ENCODE data around the gene CNIH2. TPM values are rescaled to one million over a fixed set of nuclear protein-coding genes. Genes with fewer than 3 reads are reported as not detected.

The CNIH2 gene
- total and polyA plus RNA-seq, 2 of the 8 experiments (the other 6 are each of a cell fraction or from before 2014, with no cell fraction given) = 12.5 to 15.8 TPM

- Histone ChIP-seq H3K36me3 (ENCODE audit: control insufficient read depth in 2 of 4, insufficient read depth in 4 of 4, low read length in 3 of 4) (no peaks in the 10 kb centered on the region), H4K8ac (ENCODE audit: extremely low read depth, insufficient read depth, low read length) (no peak overlapping the region), H4K91ac (replicated peaks; ENCODE audit: insufficient read length, low read length) (no peak overlapping the region), H3K79me1 (ENCODE audit: low read depth, low read length) (no peaks in the 10 kb centered on the region), H3K9ac (replicated peaks in 1 of 4; ENCODE audit: extremely low read depth in 1 of 4, low read depth in 3 of 4, low read length in 3 of 4) (no peak overlapping the region), H3K27ac (ENCODE audit: low read depth, low read length) (no peak overlapping the region), H4K20me1 (replicated peaks in 1 of 2; ENCODE audit: control insufficient read depth in 1 of 2, insufficient read depth in 2 of 2, low read length in 2 of 2) (peaks cover 0 to 6% of the 10 kb centered on the region in 2 experiments), H3K18ac (ENCODE audit: extremely low read depth, low read length) (no peak overlapping the region), H2BK5ac (ENCODE audit: low read depth, low read length) (no peak overlapping the region), H3K14ac (ENCODE audit: insufficient read length) (no peak overlapping the region), H2AK5ac (ENCODE audit: low read depth, low read length) (0 out of 2 replicates have a peak overlapping the region, but pooled peaks have one; percentile 65), H3K4me1 (replicated peaks in 1 of 4; ENCODE audit: control insufficient read depth in 3 of 4, insufficient read depth in 4 of 4, low read length in 3 of 4) (no peaks in the 10 kb centered on the region), H2BK120ac (replicated peaks; ENCODE audit: low read depth, low read length) (no peak overlapping the region), H3K4ac (replicated peaks; ENCODE audit: insufficient read length, low read depth, low read length) (no peak overlapping the region), H2BK15ac (ENCODE audit: low read length) (no peak overlapping the region), H2AFZ (ENCODE audit: low read length) (no peak overlapping the region), H3K23ac (ENCODE audit: insufficient read length) (no peak overlapping the region), H3K27me3 (replicated peaks in 1 of 4; ENCODE audit: control insufficient read depth in 3 of 4, extremely low read depth in 1 of 4, insufficient read depth in 3 of 4, low read length in 3 of 4) (no peaks in the 10 kb centered on the region), H3K4me2 (ENCODE audit: insufficient read depth in 1 of 2, low read depth in 2 of 2, low read length in 2 of 2) (no peak overlapping the region), H2BK20ac (ENCODE audit: low read length) (no peak overlapping the region), H3K4me3 (ENCODE audit: extremely low read depth in 1 of 4, insufficient read depth in 2 of 4, low read depth in 3 of 4, low read length in 4 of 4) (no peak overlapping the region), H3K56ac (replicated peaks; ENCODE audit: insufficient read length, low read depth, low read length) (no peak overlapping the region), H4K5ac (ENCODE audit: insufficient read length, low read depth, low read length) (no peak overlapping the region), H2BK12ac (ENCODE audit: low read depth, low read length) (no peak overlapping the region), H3K79me2 (ENCODE audit: control insufficient read depth in 1 of 2, insufficient read depth in 2 of 2, low read length in 2 of 2) (no peaks in the 10 kb centered on the region), H3K9me3 (ENCODE audit: insufficient read depth in 2 of 2, low read depth in 1 of 2, low read length in 1 of 2) (no peaks in the 10 kb centered on the region), H3K23me2 (ENCODE audit: low read depth, low read length) (no peaks in the 10 kb centered on the region)
- POLR2A ChIA-PET (ENCODE audit: partially characterized antibody) = interaction anchor here (1.8 kb wide), 1 partner anchor 34 kb away, joined by 4 read pairs; no protein-coding TSS in a partner anchor
- CTCF ChIA-PET (ENCODE audit: partially characterized antibody) = no interaction called here
- FAIRE-seq (no peak), DNase-seq (ENCODE audit: low read depth in 1 of 2, low spot score in 2 of 2) (no peak)
- WGBS, 2 experiments (ENCODE audit: extremely low coverage in 1 of 2, insufficient coverage in 1 of 2, insufficient read length in 1 of 2, insufficient replicate concordance in 2 of 2, low coverage in 1 of 2, low lambda C conversion rate in 2 of 2, missing lambda C conversion rate in 1 of 2) = 79% methylated on average over 6 of the region's 6 CpGs; no CpG with 5 or more reads in 1 of the 2 experiments
- TF ChIP-seq POLR2AphosphoS5 (IDR thresholded peaks at IDR 0.05; ENCODE audit: low read depth, low read length) = no peak
- TF ChIP-seq CEBPB (IDR thresholded peaks at IDR 0.05; ENCODE audit: low read depth, low read length) = no peak
- TF ChIP-seq GABPA (IDR thresholded peaks at IDR 0.05; ENCODE audit: borderline replicate concordance, insufficient read depth, low read length) = no peak
- TF ChIP-seq TBP (IDR thresholded peaks at IDR 0.05; ENCODE audit: low read depth, low read length) = no peak
- TF ChIP-seq RAD21 (IDR thresholded peaks at IDR 0.05 in 1 of 2, conservative IDR thresholded peaks at IDR 0.05 in 1 of 2; ENCODE audit: low read depth in 2 of 2, low read length in 2 of 2) = no peak
- TF ChIP-seq CBX8 (IDR thresholded peaks at IDR 0.05; ENCODE audit: borderline replicate concordance, low read depth, low read length) = no peak
- no peak for TF ChIP-seq RBBP5 (IDR thresholded peaks at IDR 0.05; ENCODE audit: borderline replicate concordance, low read depth, low read length)
- TF ChIP-seq ZNF274 (IDR thresholded peaks at IDR 0.05; ENCODE audit: borderline replicate concordance, extremely low read depth, low read length) = no peak
Observed at GRCh38 chr11:66248903-66249302, 29.1 kb upstream of the CNIH2 start.

Data from H1 (cell line).